SK-N-SH (cell line): ENCODE measurements around the gene IFT27. TPM values are rescaled to one million over a fixed set of nuclear protein-coding genes. Genes with fewer than 3 reads are reported as not detected.

ENCODE experiments used
- CTCF ChIA-PET: fragments of 300-600, 350-600 bp; formaldehyde crosslinking; extraction: SDS; loops from one replicate; lab custom pipeline; 2021; lab: Yijun Ruan, JAX
- POLR2A ChIA-PET: fragments of 350-600 bp; sonication (Branson Sonifier 250); formaldehyde crosslinking; extraction: SDS; loops from one replicate; lab custom pipeline; 2020; ENCODE audit warnings: antibody characterized with exemption, inconsistent platforms; lab: Yijun Ruan, JAX
- DNase-seq: peaks from one replicate; pipeline ENCODE4 v3.0.0; 2012
- H2AFZ ChIP-seq: fragments of 200-600 bp; sonication (generic); 2 replicates; pipeline ENCODE4 v1.8.1; 2016; ENCODE audit warnings: antibody characterized with exemption, mild to moderate bottlenecking, low read depth
- H3F3A ChIP-seq: fragments of 200-600 bp; sonication (generic); replicated peaks from 2 replicates; pipeline ENCODE3; 2016; ENCODE audit warnings: antibody characterized with exemption, mild to moderate bottlenecking; ENCODE audit not compliant: insufficient read depth
- H3K27ac ChIP-seq, 2 experiments: fragments of 200-500 bp in 1 of 2; fragments of 200-600 bp in 1 of 2; sonication (Bioruptor generic) in 1 of 2; sonication (generic), shearing (Covaris generic) in 1 of 2; 2 replicates each; pipeline versions ENCODE4 v1.5.1 to v1.6.1; 2014 to 2016; ENCODE audit warnings: low read depth in 2 of 2, inconsistent platforms in 1 of 2, low read length in 1 of 2, mild to moderate bottlenecking in 1 of 2, mixed read lengths in 1 of 2
- H3K27me3 ChIP-seq: fragments of 200-600 bp; sonication (generic), shearing (Covaris generic); 2 replicates; pipeline ENCODE4 v1.6.1; 2016; ENCODE audit warnings: mixed run types; ENCODE audit not compliant: insufficient read depth
- H3K36me3 ChIP-seq, 2 experiments: fragments of 200-500 bp in 1 of 2; fragments of 200-600 bp in 1 of 2; sonication (Bioruptor generic) in 1 of 2; sonication (generic) in 1 of 2; replicated peaks in 1 of 2; 2 replicates each; pipeline versions ENCODE3 to v1.5.1; 2014 to 2016; ENCODE audit warnings: low read length in 1 of 2, mild to moderate bottlenecking in 1 of 2; ENCODE audit not compliant: insufficient read depth in 2 of 2, control insufficient read depth in 1 of 2
- H3K4me1 ChIP-seq, 2 experiments: fragments of 200-500 bp in 1 of 2; fragments of 200-600 bp in 1 of 2; sonication (Bioruptor generic) in 1 of 2; sonication (generic), shearing (Covaris generic) in 1 of 2; 2 replicates each; pipeline versions ENCODE4 v1.5.1 to v1.6.1; 2014 to 2016; ENCODE audit warnings: low read depth in 1 of 2, low read length in 1 of 2, mixed run types in 1 of 2; ENCODE audit not compliant: insufficient read depth in 2 of 2, control insufficient read depth in 1 of 2
- H3K4me2 ChIP-seq: fragments of 200-600 bp; sonication (generic), shearing (Covaris generic); 2 replicates; pipeline ENCODE4 v1.6.1; 2017; ENCODE audit warnings: mixed run types
- H3K4me3 ChIP-seq, 2 experiments: fragments of 200-500 bp in 1 of 2; fragments of 200-600 bp in 1 of 2; sonication (Bioruptor generic) in 1 of 2; sonication (generic), shearing (Covaris generic) in 1 of 2; 2 replicates each; pipeline versions ENCODE4 v1.5.1 to v1.8.1; 2014 to 2016; ENCODE audit warnings: low read depth in 2 of 2, inconsistent platforms in 1 of 2, low read length in 1 of 2, mild to moderate bottlenecking in 1 of 2, mixed read lengths in 1 of 2, moderate library complexity in 1 of 2
- H3K79me2 ChIP-seq: fragments of 200-600 bp; sonication (generic); 2 replicates; pipeline ENCODE4 v1.8.1; 2017; ENCODE audit warnings: mild to moderate bottlenecking; ENCODE audit not compliant: insufficient read depth
- H3K9ac ChIP-seq: fragments of 200-600 bp; sonication (generic); 2 replicates; pipeline ENCODE4 v1.6.1; 2017; ENCODE audit warnings: mixed run types
- H3K9me2 ChIP-seq: fragments of 200-600 bp; sonication (generic); 2 replicates; pipeline ENCODE4 v1.6.1; 2017; ENCODE audit warnings: mixed run types
- H3K9me3 ChIP-seq: fragments of 200-600 bp; sonication (generic); 2 replicates; pipeline ENCODE4 v1.6.1; 2017; ENCODE audit warnings: mixed run types, mild to moderate bottlenecking, moderate library complexity
- H4K20me1 ChIP-seq: fragments of 200-600 bp; sonication (generic); 2 replicates; pipeline ENCODE4 v1.6.1; 2017; ENCODE audit warnings: mild to moderate bottlenecking, mixed run types; ENCODE audit not compliant: insufficient read depth
- CHD2 ChIP-seq: fragments of 150-350 bp; IDR thresholded peaks from 2 replicates; pipeline ENCODE4 v1.6.1; 2018; ENCODE audit warnings: low read length; ENCODE audit not compliant: partially characterized antibody
- ELF1 ChIP-seq: IDR thresholded peaks from 2 replicates; pipeline ENCODE4 v1.4.0; 2012
- EP300 ChIP-seq, 2 experiments: IDR thresholded peaks; 2 replicates each; pipeline versions ENCODE4 v1.4.0 to v1.6.1; 2012; ENCODE audit warnings: borderline replicate concordance in 1 of 2, low read depth in 1 of 2, low read length in 1 of 2
- FOXJ3 ChIP-seq: sonication (generic); formaldehyde crosslinking; IDR thresholded peaks from 2 replicates; pipeline ENCODE4 v1.5.1; 2020; ENCODE audit warnings: mild to moderate bottlenecking, missing genetic modification reagents
- GABPA ChIP-seq: IDR thresholded peaks from 2 replicates; pipeline ENCODE4 v1.4.0; 2012; ENCODE audit warnings: low read depth, mild to moderate bottlenecking
- GATA2 ChIP-seq: sonication (generic); formaldehyde crosslinking; IDR thresholded peaks from 2 replicates; pipeline ENCODE4 v1.5.0; 2020; ENCODE audit warnings: mild to moderate bottlenecking, missing genetic modification reagents
- IRF3 ChIP-seq: fragments of 150-350 bp; IDR thresholded peaks from 2 replicates; pipeline ENCODE4 v1.6.1; 2016; ENCODE audit warnings: mild to moderate bottlenecking, low read depth, low read length
- JUND ChIP-seq: IDR thresholded peaks from 2 replicates; pipeline ENCODE4 v1.4.0; 2012
- NFIC ChIP-seq: IDR thresholded peaks from 2 replicates; pipeline ENCODE4 v1.4.0; 2012; ENCODE audit warnings: borderline replicate concordance
- NRF1 ChIP-seq: IDR thresholded peaks from 2 replicates; pipeline ENCODE4 v1.6.1; 2012; ENCODE audit warnings: low read depth, mild to moderate bottlenecking, low read length
- RAD21 ChIP-seq: IDR thresholded peaks from 2 replicates; pipeline ENCODE4 v1.6.1; 2012; ENCODE audit warnings: mild to moderate bottlenecking, low read length
- RFX5 ChIP-seq: IDR thresholded peaks from 2 replicates; pipeline ENCODE4 v1.6.1; 2012; ENCODE audit warnings: mild to moderate bottlenecking, improper control_type of control experiment, low read length
- RXRA ChIP-seq: IDR thresholded peaks from 2 replicates; pipeline ENCODE4 v1.4.0; 2012; ENCODE audit warnings: low read depth, mild to moderate bottlenecking, borderline replicate concordance
- TCF12 ChIP-seq: IDR thresholded peaks from 2 replicates; pipeline ENCODE4 v1.4.0; 2012
- TEAD4 ChIP-seq: IDR thresholded peaks from 2 replicates; pipeline ENCODE4 v1.4.0; 2012; ENCODE audit warnings: mild to moderate bottlenecking, borderline replicate concordance; ENCODE audit not compliant: insufficient read depth
- USF1 ChIP-seq: IDR thresholded peaks from 2 replicates; pipeline ENCODE4 v1.4.0; 2012; ENCODE audit warnings: low read depth, borderline replicate concordance
- YY1 ChIP-seq: IDR thresholded peaks from 2 replicates; pipeline ENCODE4 v1.4.0; 2012; ENCODE audit warnings: low read depth, mild to moderate bottlenecking
- ZBTB33 ChIP-seq: IDR thresholded peaks from 2 replicates; pipeline ENCODE4 v1.4.0; 2012; ENCODE audit warnings: low read depth, borderline replicate concordance
- WGBS: methylation state at CpG from one replicate; pipeline ENCODE4 v1.1.6; 2017; ENCODE audit warnings: low lambda C conversion rate; 5-methylcytosine and 5-hydroxymethylcytosine counted together
- polyA plus RNA-seq, 3 experiments: library from polyadenylated mRNA; depleted of rRNA; stranded (reverse); fragments of >200 nt; gene quantifications; 2 replicates each; pipeline ENCODE4 v1.2.3, GENCODE V29; 2012
- TF ChIP-seq, protein P1 (sequence below): IDR thresholded peaks from 2 replicates; pipeline ENCODE4 v1.6.1; 2012; ENCODE audit warnings: mild to moderate bottlenecking, low read depth, low read length, moderate library complexity
- TF ChIP-seq, protein P2 (sequence below): fragments of 200-600 bp; sonication (generic); IDR thresholded peaks from 2 replicates; pipeline ENCODE4 v1.6.1; 2017; ENCODE audit warnings: antibody characterized with exemption, mild to moderate bottlenecking, moderate library complexity

IFT27 gene
- polyA plus RNA-seq, 1 of the 3 experiments (the other 2 are of a cell fraction) = 29.4 TPM

DNA sequence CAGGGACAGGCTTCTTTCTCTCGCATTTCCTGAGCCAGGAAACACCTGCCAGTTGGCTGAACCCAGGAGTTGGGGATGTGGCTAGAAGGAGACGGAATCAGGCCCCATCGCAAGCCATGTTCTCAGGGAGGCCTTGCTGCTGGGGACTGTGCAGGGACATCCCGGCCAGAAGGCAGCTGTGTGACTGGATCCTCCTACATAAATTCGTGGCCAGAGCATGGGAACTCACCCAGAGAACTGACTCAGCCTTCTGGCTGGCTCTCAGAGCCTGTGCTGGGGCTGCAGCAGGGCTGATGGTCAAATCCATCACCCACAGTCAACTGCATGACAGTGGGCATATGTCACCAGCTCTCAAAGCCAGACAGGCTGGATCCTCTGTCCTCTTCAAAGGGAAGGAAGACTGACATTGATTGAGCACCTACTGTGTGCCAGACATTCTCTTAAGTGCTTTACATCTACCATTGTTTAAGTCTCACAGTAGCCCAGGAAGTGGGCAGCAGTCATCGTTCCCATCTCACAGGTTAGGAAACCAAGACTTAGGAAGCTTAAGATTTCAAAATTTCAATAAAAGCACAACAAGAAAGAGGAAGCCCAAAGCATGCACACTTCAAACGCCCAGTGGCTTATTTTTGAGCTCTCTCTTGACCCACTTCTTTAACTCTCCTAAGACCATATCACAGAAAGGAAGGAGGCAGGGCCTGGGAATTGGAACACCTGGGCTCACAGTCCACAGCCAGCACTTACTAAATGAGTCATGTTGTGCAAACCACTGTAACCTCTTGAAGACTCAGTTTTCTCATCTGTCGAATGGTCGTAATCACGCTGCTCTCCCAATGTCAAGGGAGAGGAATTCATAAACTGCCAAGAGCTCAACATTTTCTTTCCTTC, 41.5 kb downstream of the IFT27 start:
- TF ChIP-seq NRF1 (no peak), RXRA (no peak), FOXJ3 (CRISPR knock-in tag) (no peak), IRF3 (no peak), RFX5 (no peak), YY1 (no peak), CHD2 (no peak), ELF1 (no peak), EP300 (IDR thresholded peaks at IDR 0.05; ENCODE audit: borderline replicate concordance in 1 of 2, low read depth in 1 of 2, low read length in 1 of 2) (no peak), NFIC (no peak), TEAD4 (no peak), USF1 (no peak), JUND (no peak), RAD21 (no peak), GATA2 (CRISPR knock-in tag) (no peak), GABPA (no peak), TCF12 (no peak), ZBTB33 (no peak)
- TF ChIP-seq, protein P1, sequence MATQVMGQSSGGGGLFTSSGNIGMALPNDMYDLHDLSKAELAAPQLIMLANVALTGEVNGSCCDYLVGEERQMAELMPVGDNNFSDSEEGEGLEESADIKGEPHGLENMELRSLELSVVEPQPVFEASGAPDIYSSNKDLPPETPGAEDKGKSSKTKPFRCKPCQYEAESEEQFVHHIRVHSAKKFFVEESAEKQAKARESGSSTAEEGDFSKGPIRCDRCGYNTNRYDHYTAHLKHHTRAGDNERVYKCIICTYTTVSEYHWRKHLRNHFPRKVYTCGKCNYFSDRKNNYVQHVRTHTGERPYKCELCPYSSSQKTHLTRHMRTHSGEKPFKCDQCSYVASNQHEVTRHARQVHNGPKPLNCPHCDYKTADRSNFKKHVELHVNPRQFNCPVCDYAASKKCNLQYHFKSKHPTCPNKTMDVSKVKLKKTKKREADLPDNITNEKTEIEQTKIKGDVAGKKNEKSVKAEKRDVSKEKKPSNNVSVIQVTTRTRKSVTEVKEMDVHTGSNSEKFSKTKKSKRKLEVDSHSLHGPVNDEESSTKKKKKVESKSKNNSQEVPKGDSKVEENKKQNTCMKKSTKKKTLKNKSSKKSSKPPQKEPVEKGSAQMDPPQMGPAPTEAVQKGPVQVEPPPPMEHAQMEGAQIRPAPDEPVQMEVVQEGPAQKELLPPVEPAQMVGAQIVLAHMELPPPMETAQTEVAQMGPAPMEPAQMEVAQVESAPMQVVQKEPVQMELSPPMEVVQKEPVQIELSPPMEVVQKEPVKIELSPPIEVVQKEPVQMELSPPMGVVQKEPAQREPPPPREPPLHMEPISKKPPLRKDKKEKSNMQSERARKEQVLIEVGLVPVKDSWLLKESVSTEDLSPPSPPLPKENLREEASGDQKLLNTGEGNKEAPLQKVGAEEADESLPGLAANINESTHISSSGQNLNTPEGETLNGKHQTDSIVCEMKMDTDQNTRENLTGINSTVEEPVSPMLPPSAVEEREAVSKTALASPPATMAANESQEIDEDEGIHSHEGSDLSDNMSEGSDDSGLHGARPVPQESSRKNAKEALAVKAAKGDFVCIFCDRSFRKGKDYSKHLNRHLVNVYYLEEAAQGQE = no peak
- TF ChIP-seq, protein P2, sequence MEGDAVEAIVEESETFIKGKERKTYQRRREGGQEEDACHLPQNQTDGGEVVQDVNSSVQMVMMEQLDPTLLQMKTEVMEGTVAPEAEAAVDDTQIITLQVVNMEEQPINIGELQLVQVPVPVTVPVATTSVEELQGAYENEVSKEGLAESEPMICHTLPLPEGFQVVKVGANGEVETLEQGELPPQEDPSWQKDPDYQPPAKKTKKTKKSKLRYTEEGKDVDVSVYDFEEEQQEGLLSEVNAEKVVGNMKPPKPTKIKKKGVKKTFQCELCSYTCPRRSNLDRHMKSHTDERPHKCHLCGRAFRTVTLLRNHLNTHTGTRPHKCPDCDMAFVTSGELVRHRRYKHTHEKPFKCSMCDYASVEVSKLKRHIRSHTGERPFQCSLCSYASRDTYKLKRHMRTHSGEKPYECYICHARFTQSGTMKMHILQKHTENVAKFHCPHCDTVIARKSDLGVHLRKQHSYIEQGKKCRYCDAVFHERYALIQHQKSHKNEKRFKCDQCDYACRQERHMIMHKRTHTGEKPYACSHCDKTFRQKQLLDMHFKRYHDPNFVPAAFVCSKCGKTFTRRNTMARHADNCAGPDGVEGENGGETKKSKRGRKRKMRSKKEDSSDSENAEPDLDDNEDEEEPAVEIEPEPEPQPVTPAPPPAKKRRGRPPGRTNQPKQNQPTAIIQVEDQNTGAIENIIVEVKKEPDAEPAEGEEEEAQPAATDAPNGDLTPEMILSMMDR = no peak
- WGBS = 73% methylated on average over 7 of the region's 10 CpGs
- CTCF ChIA-PET = interaction anchor here (1.0 to 1.2 kb wide), 2 partner anchors 23 to 39 kb away, joined by 3 read pairs; no protein-coding TSS in a partner anchor

More for the DNA sequence above, 41.5 kb downstream of the IFT27 start:
- Histone ChIP-seq H2AFZ (no peak overlapping the region), H3K9me3 (no peaks in the 10 kb centered on the region), H3K4me2 (no peak overlapping the region), H3K9ac (no peak overlapping the region), H3F3A (no peaks in the 10 kb centered on the region), H3K36me3 (no peaks in the 10 kb centered on the region), H3K9me2 (no peaks in the 10 kb centered on the region), H3K27ac (no peak overlapping the region), H3K79me2 (no peaks in the 10 kb centered on the region), H3K27me3 (no peaks in the 10 kb centered on the region; the same call in 1 of the 2 replicates), H4K20me1 (no peaks in the 10 kb centered on the region), H3K4me1 (no peaks in the 10 kb centered on the region), H3K4me3 (no peak overlapping the region)
- POLR2A ChIA-PET = no interaction called here
- no peak for DNase-seq
